ENCODE results near the gene FOXP2.

DNA sequence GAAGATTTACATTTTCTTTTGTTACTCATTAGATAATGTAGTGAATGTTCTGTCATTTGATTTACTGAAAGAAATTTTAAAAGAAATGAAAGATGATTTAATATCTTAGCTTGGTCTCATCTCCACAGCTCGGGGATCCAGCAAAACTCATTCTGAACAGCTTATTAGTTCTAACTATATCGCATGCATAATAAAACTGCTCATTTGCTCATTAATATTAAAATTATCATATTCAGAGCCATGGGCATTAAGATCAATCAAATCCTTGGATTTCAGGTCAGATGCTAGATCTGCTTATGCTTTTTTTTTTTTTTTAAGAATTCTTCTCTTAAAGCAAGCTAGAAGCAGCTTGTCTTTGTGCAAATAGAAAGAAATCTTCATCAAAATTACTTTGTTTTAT lies 246.1 kb downstream of the FOXP2 start:
- TF ChIP-seq HDAC2 (IDR thresholded peaks at IDR 0.05) (no peak), JUNB (IDR thresholded peaks at IDR 0.05) (no peak), CEBPB (IDR thresholded peaks at IDR 0.05) (no peak), RCOR1 (IDR thresholded peaks at IDR 0.05; ENCODE audit: low read depth, low read length) (no peak)
- TF ChIP-seq, protein P1, sequence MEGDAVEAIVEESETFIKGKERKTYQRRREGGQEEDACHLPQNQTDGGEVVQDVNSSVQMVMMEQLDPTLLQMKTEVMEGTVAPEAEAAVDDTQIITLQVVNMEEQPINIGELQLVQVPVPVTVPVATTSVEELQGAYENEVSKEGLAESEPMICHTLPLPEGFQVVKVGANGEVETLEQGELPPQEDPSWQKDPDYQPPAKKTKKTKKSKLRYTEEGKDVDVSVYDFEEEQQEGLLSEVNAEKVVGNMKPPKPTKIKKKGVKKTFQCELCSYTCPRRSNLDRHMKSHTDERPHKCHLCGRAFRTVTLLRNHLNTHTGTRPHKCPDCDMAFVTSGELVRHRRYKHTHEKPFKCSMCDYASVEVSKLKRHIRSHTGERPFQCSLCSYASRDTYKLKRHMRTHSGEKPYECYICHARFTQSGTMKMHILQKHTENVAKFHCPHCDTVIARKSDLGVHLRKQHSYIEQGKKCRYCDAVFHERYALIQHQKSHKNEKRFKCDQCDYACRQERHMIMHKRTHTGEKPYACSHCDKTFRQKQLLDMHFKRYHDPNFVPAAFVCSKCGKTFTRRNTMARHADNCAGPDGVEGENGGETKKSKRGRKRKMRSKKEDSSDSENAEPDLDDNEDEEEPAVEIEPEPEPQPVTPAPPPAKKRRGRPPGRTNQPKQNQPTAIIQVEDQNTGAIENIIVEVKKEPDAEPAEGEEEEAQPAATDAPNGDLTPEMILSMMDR (IDR thresholded peaks at IDR 0.05): no peak
- TF ChIP-seq, protein P2, sequence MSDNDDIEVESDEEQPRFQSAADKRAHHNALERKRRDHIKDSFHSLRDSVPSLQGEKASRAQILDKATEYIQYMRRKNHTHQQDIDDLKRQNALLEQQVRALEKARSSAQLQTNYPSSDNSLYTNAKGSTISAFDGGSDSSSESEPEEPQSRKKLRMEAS (IDR thresholded peaks at IDR 0.05): no peak
